ENCODE results near the gene THBD.

THBD gene

GRCh38 chr20:23043376-23043775 is 6.1 kb downstream of the THBD start:
- Histone ChIP-seq H3K36me3 (ENCODE audit: insufficient read depth, low read length) (no peaks in the 10 kb centered on the region), H3K9ac (ENCODE audit: low read depth, low read length) (no peak overlapping the region), H3K4me1 (ENCODE audit: insufficient read depth, low read length) (no peaks in the 10 kb centered on the region), H3K9me3 (ENCODE audit: control insufficient read depth, insufficient read depth, low read length) (no peaks in the 10 kb centered on the region)

DNA sequence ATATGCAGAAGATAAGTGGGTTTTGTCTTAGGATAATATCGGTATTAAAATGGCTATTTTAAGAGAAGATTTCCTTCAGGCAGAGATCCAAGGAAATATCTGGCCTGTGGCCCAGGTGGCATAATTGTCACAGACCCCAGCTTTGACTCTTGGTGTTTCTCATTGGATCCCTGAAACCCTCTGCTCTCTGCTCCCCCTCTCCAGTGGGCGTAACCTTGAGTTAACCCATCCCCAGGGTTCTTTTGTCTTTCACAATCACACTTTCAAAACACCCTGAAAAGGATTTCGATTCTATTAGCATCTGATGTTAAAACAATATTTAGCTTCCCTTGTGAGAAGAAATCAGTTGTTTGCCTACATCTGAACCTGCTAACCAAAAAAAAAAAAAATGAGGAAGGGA is 7.2 kb downstream of the THBD start:
- no peaks in the 10 kb centered on the region for H3K36me3 ChIP-seq (ENCODE audit: insufficient read depth, low read length)
- H3K4me1 ChIP-seq (ENCODE audit: insufficient read depth, low read length) = no peaks in the 10 kb centered on the region
- H3K9me3 ChIP-seq (ENCODE audit: control insufficient read depth, insufficient read depth, low read length) = no peaks in the 10 kb centered on the region
- no peak overlapping the region for H3K9ac ChIP-seq (ENCODE audit: low read depth, low read length)

- no peak overlapping the region for H3K9ac ChIP-seq (ENCODE audit: low read depth, low read length)
- no peaks in the 10 kb centered on the region for H3K4me1 ChIP-seq (ENCODE audit: insufficient read depth, low read length)
- H3K36me3 ChIP-seq (ENCODE audit: insufficient read depth, low read length) = no peaks in the 10 kb centered on the region
- no peaks in the 10 kb centered on the region for H3K9me3 ChIP-seq (ENCODE audit: control insufficient read depth, insufficient read depth, low read length)
Measured at GRCh38 chr20:23039885-23040508, 9.5 kb downstream of the THBD start.

GRCh38 chr20:23039136-23039875 is 10.2 kb downstream of the THBD start:
- Histone ChIP-seq H3K4me1 (ENCODE audit: insufficient read depth, low read length) (no peaks in the 10 kb centered on the region), H3K36me3 (ENCODE audit: insufficient read depth, low read length) (no peaks in the 10 kb centered on the region), H3K9ac (ENCODE audit: low read depth, low read length) (no peak overlapping the region), H3K9me3 (ENCODE audit: control insufficient read depth, insufficient read depth, low read length) (no peaks in the 10 kb centered on the region)

DNA sequence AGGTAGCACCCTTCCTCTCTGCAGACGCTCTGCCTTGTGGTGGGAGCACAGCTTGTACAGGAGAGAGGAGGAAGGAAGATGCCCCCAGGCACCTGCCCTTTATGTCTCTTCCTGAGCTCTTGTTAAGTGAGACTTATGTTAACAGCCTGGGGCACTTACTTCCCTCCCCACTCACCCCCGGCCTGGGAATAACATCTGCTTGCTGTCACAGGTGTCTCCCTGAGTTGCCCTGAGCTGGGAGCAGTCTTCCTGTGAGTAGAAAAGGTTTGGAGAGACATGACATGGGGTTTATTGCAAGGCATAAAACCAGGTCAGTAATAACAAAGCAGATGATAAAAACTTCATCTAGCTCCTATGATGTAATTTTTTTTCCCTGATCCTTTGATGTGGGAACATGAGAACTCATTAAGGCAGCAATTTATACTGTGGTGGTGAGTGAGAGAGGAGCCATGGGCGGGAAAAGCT is 12.4 kb downstream of the THBD start:
- Histone ChIP-seq H3K9ac (ENCODE audit: low read depth, low read length) (no peak overlapping the region), H3K9me3 (ENCODE audit: control insufficient read depth, insufficient read depth, low read length) (no peaks in the 10 kb centered on the region), H3K36me3 (ENCODE audit: insufficient read depth, low read length) (no peaks in the 10 kb centered on the region), H3K4me1 (ENCODE audit: insufficient read depth, low read length) (no peaks in the 10 kb centered on the region)

DNA sequence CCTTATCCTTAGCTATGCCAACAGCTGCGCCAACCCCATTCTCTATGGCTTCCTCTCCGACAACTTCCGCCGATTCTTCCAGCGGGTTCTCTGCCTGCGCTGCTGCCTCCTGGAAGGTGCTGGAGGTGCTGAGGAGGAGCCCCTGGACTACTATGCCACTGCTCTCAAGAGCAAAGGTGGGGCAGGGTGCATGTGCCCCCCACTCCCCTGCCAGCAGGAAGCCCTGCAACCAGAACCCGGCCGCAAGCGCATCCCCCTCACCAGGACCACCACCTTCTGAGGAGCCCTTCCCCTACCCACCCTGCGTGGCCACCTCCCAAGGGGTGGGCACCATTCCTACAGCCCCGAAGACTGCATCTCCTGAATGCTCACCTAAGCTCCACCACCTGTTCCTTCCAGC is 13.1 kb downstream of the THBD start:
- H3K9me3 ChIP-seq (ENCODE audit: control insufficient read depth, insufficient read depth, low read length) = no peaks in the 10 kb centered on the region
- no peaks in the 10 kb centered on the region for H3K4me1 ChIP-seq (ENCODE audit: insufficient read depth, low read length)
- no peaks in the 10 kb centered on the region for H3K36me3 ChIP-seq (ENCODE audit: insufficient read depth, low read length)
- H3K9ac ChIP-seq (ENCODE audit: low read depth, low read length) = no peak overlapping the region

DNA sequence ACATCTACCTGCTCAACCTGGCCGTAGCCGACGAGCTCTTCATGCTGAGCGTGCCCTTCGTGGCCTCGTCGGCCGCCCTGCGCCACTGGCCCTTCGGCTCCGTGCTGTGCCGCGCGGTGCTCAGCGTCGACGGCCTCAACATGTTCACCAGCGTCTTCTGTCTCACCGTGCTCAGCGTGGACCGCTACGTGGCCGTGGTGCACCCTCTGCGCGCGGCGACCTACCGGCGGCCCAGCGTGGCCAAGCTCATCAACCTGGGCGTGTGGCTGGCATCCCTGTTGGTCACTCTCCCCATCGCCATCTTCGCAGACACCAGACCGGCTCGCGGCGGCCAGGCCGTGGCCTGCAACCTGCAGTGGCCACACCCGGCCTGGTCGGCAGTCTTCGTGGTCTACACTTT is 13.7 kb downstream of the THBD start:
- Histone ChIP-seq H3K36me3 (ENCODE audit: insufficient read depth, low read length) (no peaks in the 10 kb centered on the region), H3K9me3 (ENCODE audit: control insufficient read depth, insufficient read depth, low read length) (no peaks in the 10 kb centered on the region), H3K9ac (ENCODE audit: low read depth, low read length) (peak overlapping the region; percentile 33; the same call in 1 of the 2 replicates), H3K4me1 (ENCODE audit: insufficient read depth, low read length) (no peaks in the 10 kb centered on the region)

DNA sequence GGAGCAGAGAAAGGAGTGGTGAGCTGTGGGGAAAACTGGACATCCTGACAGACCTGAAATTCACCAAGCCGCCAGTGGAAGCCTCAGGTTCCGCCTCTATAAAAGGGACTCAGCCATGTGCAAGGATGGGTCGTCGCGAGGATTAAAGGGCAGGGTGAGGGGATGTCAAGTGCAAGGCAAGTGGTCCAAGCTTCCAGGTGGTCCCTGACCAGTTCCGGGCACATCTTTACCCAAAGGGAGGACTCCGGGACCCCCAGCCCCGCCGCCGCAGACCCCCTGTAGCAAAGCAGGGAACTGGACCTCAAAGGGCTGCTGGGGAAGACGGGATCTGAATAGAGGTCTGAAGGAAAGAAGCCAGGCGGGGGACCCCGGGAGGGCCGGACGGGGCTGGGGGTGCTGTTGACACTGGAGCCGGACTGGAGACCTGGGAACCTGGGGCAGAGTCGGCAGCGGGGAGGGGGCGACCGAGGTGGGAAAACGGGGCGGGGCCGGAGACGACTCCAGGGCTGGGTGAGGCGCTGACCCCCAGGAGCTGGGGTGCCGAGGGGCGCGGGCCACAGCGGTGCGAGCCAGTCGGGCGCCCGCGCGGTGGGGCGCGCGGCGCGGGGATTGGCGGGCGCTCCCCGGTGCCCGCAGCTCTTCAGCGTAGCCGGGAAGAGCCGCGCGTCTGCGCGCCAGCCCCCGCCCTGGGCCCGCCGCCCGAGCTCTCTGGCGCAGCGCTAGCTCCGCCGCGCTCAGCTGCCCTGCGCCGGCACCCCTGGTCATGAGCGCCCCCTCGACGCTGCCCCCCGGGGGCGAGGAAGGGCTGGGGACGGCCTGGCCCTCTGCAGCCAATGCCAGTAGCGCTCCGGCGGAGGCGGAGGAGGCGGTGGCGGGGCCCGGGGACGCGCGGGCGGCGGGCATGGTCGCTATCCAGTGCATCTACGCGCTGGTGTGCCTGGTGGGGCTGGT is 14.5 kb downstream of the THBD start, which contains the start of gene SSTR4:
TSS of gene SSTR4 (plus strand) at position 592 of the 951 bp plus-strand sequence. CDS start at position 764, 172 bp downstream.
- Histone ChIP-seq H3K36me3 (ENCODE audit: insufficient read depth, low read length) (no peaks in the 10 kb centered on the region), H3K9me3 (ENCODE audit: control insufficient read depth, insufficient read depth, low read length) (no peaks in the 10 kb centered on the region), H3K9ac (ENCODE audit: low read depth, low read length) (peak within 1 kb of the TSS; percentile 33; the same call in 1 of the 2 replicates), H3K4me1 (ENCODE audit: insufficient read depth, low read length) (no peaks in the 10 kb centered on the region)

- Histone ChIP-seq H3K4me1 (ENCODE audit: insufficient read depth, low read length) (no peaks in the 10 kb centered on the region), H3K9me3 (ENCODE audit: control insufficient read depth, insufficient read depth, low read length) (no peaks in the 10 kb centered on the region), H3K36me3 (ENCODE audit: insufficient read depth, low read length) (no peaks in the 10 kb centered on the region), H3K9ac (ENCODE audit: low read depth, low read length) (no peak overlapping the region)
Measured at GRCh38 chr20:23033918-23034317, 15.6 kb downstream of the THBD start.

- Histone ChIP-seq H3K4me1 (ENCODE audit: insufficient read depth, low read length) (no peaks in the 10 kb centered on the region), H3K9me3 (ENCODE audit: control insufficient read depth, insufficient read depth, low read length) (no peaks in the 10 kb centered on the region), H3K9ac (ENCODE audit: low read depth, low read length) (no peak overlapping the region), H3K36me3 (ENCODE audit: insufficient read depth, low read length) (no peaks in the 10 kb centered on the region)
Measured at GRCh38 chr20:23032750-23033078, 16.8 kb downstream of the THBD start.

GRCh38 chr20:23032056-23032749 is 17.3 kb downstream of the THBD start:
- Histone ChIP-seq H3K9me3 (ENCODE audit: control insufficient read depth, insufficient read depth, low read length) (no peaks in the 10 kb centered on the region), H3K4me1 (ENCODE audit: insufficient read depth, low read length) (no peaks in the 10 kb centered on the region), H3K36me3 (ENCODE audit: insufficient read depth, low read length) (no peaks in the 10 kb centered on the region), H3K9ac (ENCODE audit: low read depth, low read length) (no peak overlapping the region)

DNA sequence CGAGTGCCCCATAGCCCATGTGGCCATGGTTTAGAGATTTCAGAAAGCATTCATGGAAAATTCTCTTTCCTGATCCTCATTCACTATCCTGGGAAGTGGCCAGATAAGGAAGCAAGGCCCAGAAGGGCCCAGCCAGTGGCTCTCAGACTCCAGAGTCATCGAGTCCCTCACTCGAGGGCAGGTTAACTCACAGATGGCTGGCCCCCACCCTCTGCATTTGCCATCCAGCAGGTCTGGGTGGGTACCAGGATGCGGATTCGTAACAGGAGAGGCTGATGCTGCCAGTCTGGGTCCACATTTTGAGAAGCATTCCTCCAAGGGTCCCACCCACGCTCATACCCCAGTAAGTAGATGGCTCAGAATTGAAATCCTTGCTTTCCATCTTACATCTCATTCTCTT is 18.1 kb downstream of the THBD start:
- H3K4me1 ChIP-seq (ENCODE audit: insufficient read depth, low read length) = no peaks in the 10 kb centered on the region
- no peaks in the 10 kb centered on the region for H3K9me3 ChIP-seq (ENCODE audit: control insufficient read depth, insufficient read depth, low read length)
- no peak overlapping the region for H3K9ac ChIP-seq (ENCODE audit: low read depth, low read length)
- no peaks in the 10 kb centered on the region for H3K36me3 ChIP-seq (ENCODE audit: insufficient read depth, low read length)

DNA sequence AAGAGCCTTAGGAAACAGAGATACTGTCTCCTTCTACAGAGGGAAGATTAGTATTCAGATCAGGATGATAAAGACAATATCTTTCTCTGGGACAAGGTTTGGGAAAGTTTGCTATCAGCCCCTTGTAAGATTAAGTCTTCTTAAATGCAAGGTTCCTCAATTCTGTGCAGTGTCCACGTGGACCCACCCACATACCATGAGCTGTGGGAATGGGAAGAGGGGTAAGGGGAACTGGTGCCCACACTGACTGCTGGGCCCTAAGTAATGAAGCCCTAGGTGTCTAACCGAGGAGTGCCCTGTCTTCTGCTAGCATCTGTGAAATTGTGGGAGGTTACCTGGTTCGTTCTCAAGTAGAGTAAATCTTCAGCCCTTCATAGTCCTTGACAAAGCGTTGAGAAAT is 20.1 kb downstream of the THBD start:
- H3K9ac ChIP-seq (ENCODE audit: low read depth, low read length) = no peak overlapping the region
- H3K9me3 ChIP-seq (ENCODE audit: control insufficient read depth, insufficient read depth, low read length) = no peaks in the 10 kb centered on the region
- H3K4me1 ChIP-seq (ENCODE audit: insufficient read depth, low read length) = no peaks in the 10 kb centered on the region
- no peaks in the 10 kb centered on the region for H3K36me3 ChIP-seq (ENCODE audit: insufficient read depth, low read length)

DNA sequence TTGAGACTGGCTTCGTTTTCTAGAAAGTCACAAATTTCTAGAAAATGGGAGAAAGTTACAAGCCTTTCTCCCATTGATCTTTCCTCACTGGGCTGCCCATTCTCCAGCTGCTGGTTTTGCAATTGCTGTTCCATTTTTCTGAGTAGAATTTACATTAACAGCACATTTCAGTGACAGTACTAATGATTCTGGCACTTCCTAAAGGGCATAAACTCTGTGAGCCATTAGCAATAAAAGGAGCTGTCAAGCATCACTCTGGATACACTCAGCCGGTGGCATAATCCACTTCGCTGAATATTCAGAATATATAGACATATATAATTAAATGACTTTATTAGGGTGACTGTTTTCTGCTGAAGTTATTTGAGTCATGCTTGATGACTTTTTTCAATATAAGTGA is 21.1 kb downstream of the THBD start:
- Histone ChIP-seq H3K4me1 (ENCODE audit: insufficient read depth, low read length) (no peaks in the 10 kb centered on the region), H3K36me3 (ENCODE audit: insufficient read depth, low read length) (no peaks in the 10 kb centered on the region), H3K9ac (ENCODE audit: low read depth, low read length) (no peak overlapping the region), H3K9me3 (ENCODE audit: control insufficient read depth, insufficient read depth, low read length) (no peaks in the 10 kb centered on the region)

Data from ES-I3 (cell line).